GM12872 (cell line): ENCODE measurements around the gene MEX3D.

ENCODE experiments used
- CTCF ChIP-seq: IDR thresholded peaks from 3 replicates; pipeline ENCODE4 v1.5.1; 2011; ENCODE audit warnings: low read depth, mild to moderate bottlenecking, low read length, moderate library complexity; ENCODE audit not compliant: insufficient read depth

The MEX3D gene

GRCh38 chr19:1523412-1524286 is 44.5 kb downstream of the MEX3D start, which contains the start of gene PLK5:
PLK5 (plus strand) TSS chr19:1524077; CDS start chr19:1526997, 2,920 bp downstream.
- TF ChIP-seq CTCF, result no peak

- TF ChIP-seq CTCF, result no peak
These were observed 45.3 kb downstream of the MEX3D start for GRCh38 chr19:1522838-1523237.

- TF ChIP-seq CTCF, result no peak
These were observed 46.1 kb downstream of the MEX3D start for GRCh38 chr19:1522061-1522460.

- no peak for TF ChIP-seq CTCF
These were observed 46.5 kb downstream of the MEX3D start for GRCh38 chr19:1521636-1522035.

GRCh38 chr19:1520203-1520780 is 47.8 kb downstream of the MEX3D start:
- no peak for TF ChIP-seq CTCF

- no peak for TF ChIP-seq CTCF
These were observed 49.7 kb downstream of the MEX3D start for GRCh38 chr19:1518471-1518870.

GRCh38 chr19:1516395-1516753 is 51.8 kb downstream of the MEX3D start:
- no peak for TF ChIP-seq CTCF
